Stimulated activated CD4-positive, alpha-beta T cell treated with anti-CD3 and anti-CD28 coated beads, TNF-alpha, amount 100 ng/mL, for 48 hours (primary cell): ENCODE measurements around the gene TMEM132D.

Experiments
- DNase-seq, 3 donors: peaks; one replicate each; pipeline ENCODE4 v3.0.0-alpha.2; 2020; ENCODE audit warnings: low read depth in 3 of 3

Gene TMEM132D

GRCh38 chr12:129727100-129727499, 176.7 kb downstream of the TMEM132D start:
- DNase-seq, result no peak

- DNase-seq, result no peak
Observed at GRCh38 chr12:129723260-129723659, 180.6 kb downstream of the TMEM132D start.

GRCh38 chr12:129720618-129721017, 183.2 kb downstream of the TMEM132D start:
- no peak for DNase-seq

- DNase-seq, result no peak
Observed at GRCh38 chr12:129719416-129719815, 184.4 kb downstream of the TMEM132D start.

GRCh38 chr12:129717438-129717837, 186.4 kb downstream of the TMEM132D start:
- no peak for DNase-seq

GRCh38 chr12:129716825-129717224, 187.0 kb downstream of the TMEM132D start:
- DNase-seq, result no peak

- no peak for DNase-seq
Observed at GRCh38 chr12:129706716-129707115, 197.1 kb downstream of the TMEM132D start.

GRCh38 chr12:129704232-129704830, 199.5 kb downstream of the TMEM132D start:
- DNase-seq, result no peak

GRCh38 chr12:129701631-129702101, 202.2 kb downstream of the TMEM132D start:
- no peak for DNase-seq

GRCh38 chr12:129700036-129700435, 203.8 kb downstream of the TMEM132D start:
- DNase-seq, result no peak

GRCh38 chr12:129696926-129697325, 206.9 kb downstream of the TMEM132D start:
- DNase-seq, result no peak

GRCh38 chr12:129696405-129696804, 207.4 kb downstream of the TMEM132D start:
- DNase-seq, result no peak

- no peak for DNase-seq
Observed at GRCh38 chr12:129693731-129694130, 210.1 kb downstream of the TMEM132D start.

GRCh38 chr12:129687731-129688130, 216.1 kb downstream of the TMEM132D start:
- no peak for DNase-seq

GRCh38 chr12:129681830-129682229, 222.0 kb downstream of the TMEM132D start:
- no peak for DNase-seq

GRCh38 chr12:129681151-129681550, 222.7 kb downstream of the TMEM132D start:
- DNase-seq, result no peak

- DNase-seq, result no peak
Observed at GRCh38 chr12:129676411-129676810, 227.4 kb downstream of the TMEM132D start.

- DNase-seq, result no peak
Observed at GRCh38 chr12:129675947-129676346, 227.9 kb downstream of the TMEM132D start.

- DNase-seq, result no peak
Observed at GRCh38 chr12:129675496-129675895, 228.3 kb downstream of the TMEM132D start.

- no peak for DNase-seq
Observed at GRCh38 chr12:129673806-129674205, 230.0 kb downstream of the TMEM132D start.

- DNase-seq, result no peak
Observed at GRCh38 chr12:129672110-129672509, 231.7 kb downstream of the TMEM132D start.

- no peak for DNase-seq
Observed at GRCh38 chr12:129670256-129670920, 233.4 kb downstream of the TMEM132D start.

GRCh38 chr12:129665414-129665813, 238.4 kb downstream of the TMEM132D start:
- DNase-seq, result no peak

GRCh38 chr12:129662234-129662633, 241.6 kb downstream of the TMEM132D start:
- DNase-seq, result no peak
